Measurements from ENCODE around the gene RAVER1. TPM values are rescaled to one million over a fixed set of nuclear protein-coding genes. Genes with fewer than 3 reads are reported as not detected.
A peak's percentile ranks its signal among the peaks of the same experiment; 100 is the strongest.
"Not testable (repeated sequence)": the region's sequence is repeated elsewhere in the genome, so short reads cannot be mapped to it uniquely, and the experiment has no call there.

The RAVER1 gene
- total RNA-seq (5.9 TPM), polyA plus RNA-seq (15.4 TPM)
- long read RNA-seq, donor 1, result 0 reads
- long read RNA-seq, donor 2, transcript RAVER1-208 (13 exons, 3,501 nt), result major isoform, 25 of 31 reads
- long read RNA-seq, donor 2, partial matches to known transcripts, result 0 of 31 reads
- long read RNA-seq, donor 2, other reads (novel, unspliced or antisense), result 6 of 31 reads
- long read RNA-seq, donor 3, partial matches to known transcripts, result 0 of 4 reads
- long read RNA-seq, donor 3, other reads (novel, unspliced or antisense), result 0 of 4 reads
- long read RNA-seq, donor 4, partial matches to known transcripts, result 20 of 22 reads
- long read RNA-seq, donor 4, other reads (novel, unspliced or antisense), result 0 of 22 reads
- long read RNA-seq, donor 5, transcript RAVER1-208 (13 exons, 3,501 nt), result major isoform, 7 of 12 reads
- long read RNA-seq, donor 5, partial matches to known transcripts, result 0 of 12 reads
- long read RNA-seq, donor 5, other reads (novel, unspliced or antisense), result 5 of 12 reads
- long read RNA-seq, donor 6, transcript RAVER1-208 (13 exons, 3,501 nt), result major isoform, 9 of 9 reads
- long read RNA-seq, donor 6, partial matches to known transcripts, result 0 of 9 reads
- long read RNA-seq, donor 6, other reads (novel, unspliced or antisense), result 0 of 9 reads
- long read RNA-seq, donor 7, partial matches to known transcripts, result 0 of 1 reads
- long read RNA-seq, donor 7, other reads (novel, unspliced or antisense), result 0 of 1 reads
- long read RNA-seq, donor 8, partial matches to known transcripts, result 0 of 3 reads
- long read RNA-seq, donor 8, other reads (novel, unspliced or antisense), result 0 of 3 reads
- long read RNA-seq, donor 9, transcript RAVER1-208 (13 exons, 3,501 nt), result major isoform, 5 of 5 reads
- long read RNA-seq, donor 9, partial matches to known transcripts, result 0 of 5 reads
- long read RNA-seq, donor 9, other reads (novel, unspliced or antisense), result 0 of 5 reads
- long read RNA-seq, donor 10, transcript RAVER1-208 (13 exons, 3,501 nt), result major isoform, 7 of 13 reads
- long read RNA-seq, donor 10, partial matches to known transcripts, result 6 of 13 reads
- long read RNA-seq, donor 10, other reads (novel, unspliced or antisense), result 0 of 13 reads

- DNase-seq (ENCODE audit: low read depth in 6 of 9, low spot score in 9 of 9), result peak; percentile 92 to 99 (median 97)
- Histone ChIP-seq H3K27me3 (ENCODE audit: control insufficient read depth in 2 of 2, insufficient read depth in 1 of 2, low read length in 1 of 2) (no peaks in the 10 kb centered on the region), H3K4me1 (ENCODE audit: control insufficient read depth in 2 of 2, insufficient read depth in 2 of 2, low read length in 2 of 2) (peaks cover 17 to 29% of the 10 kb centered on the region in 2 donors), H3K36me3 (ENCODE audit: control insufficient read depth in 2 of 2, insufficient read depth in 2 of 2, low read length in 1 of 2) (peaks cover 43 to 54% of the 10 kb centered on the region in 2 donors), H3K9me3 (ENCODE audit: control insufficient read depth in 2 of 2, insufficient read depth in 1 of 2, low read length in 1 of 2) (peaks cover 0 to 4% of the 10 kb centered on the region in 2 donors), H3K27ac (ENCODE audit: low read depth in 1 of 2, low read length in 1 of 2) (peak within 1 kb of the TSS; percentile 94 to 95), H3K4me3 (ENCODE audit: low read length in 2 of 2) (peak within 1 kb of the TSS; percentile 72 to 82)
- WGBS, result under 1% methylated on average over 82 of the region's 82 CpGs
Observed at GRCh38 chr19:10332965-10333757, at the start of gene RAVER1. TSS of gene RAVER1 (minus strand) at chr19:10333529. CDS start at chr19:10333507, 22 bp downstream.

GRCh38 chr19:10383223-10383499, 49.8 kb upstream of the RAVER1 start:
- DNase-seq (ENCODE audit: low read depth in 6 of 9, low spot score in 9 of 9); H3K36me3 ChIP-seq (ENCODE audit: control insufficient read depth in 2 of 2, insufficient read depth in 2 of 2, low read length in 1 of 2); H3K27me3 ChIP-seq (ENCODE audit: control insufficient read depth in 2 of 2, insufficient read depth in 1 of 2, low read length in 1 of 2); H3K4me3 ChIP-seq (ENCODE audit: low read length in 2 of 2); H3K27ac ChIP-seq (ENCODE audit: low read depth in 1 of 2, low read length in 1 of 2); H3K9me3 ChIP-seq (ENCODE audit: control insufficient read depth in 2 of 2, insufficient read depth in 1 of 2, low read length in 1 of 2): not testable (repeated sequence)
- peaks cover 6 to 20% of the 10 kb centered on the region in 2 donors for H3K4me1 ChIP-seq (ENCODE audit: control insufficient read depth in 2 of 2, insufficient read depth in 2 of 2, low read length in 2 of 2)
- WGBS, result 94% methylated on average over 8 of the region's 8 CpGs

GRCh38 chr19:10380313-10381102, 47.2 kb upstream of the RAVER1 start, which contains the start of gene TYK2:
TSS of gene TYK2 (minus strand) at chr19:10380572. CDS start at chr19:10378406, 2,166 bp downstream.
- DNase-seq (ENCODE audit: low read depth in 6 of 9, low spot score in 9 of 9), result peak; percentile 96 to 99 (median 98)
- peaks cover 0 to 2% of the 10 kb centered on the region in 2 donors for H3K27me3 ChIP-seq (ENCODE audit: control insufficient read depth in 2 of 2, insufficient read depth in 1 of 2, low read length in 1 of 2)
- H3K27ac ChIP-seq (ENCODE audit: low read depth in 1 of 2, low read length in 1 of 2), result peak within 1 kb of the TSS; percentile 84 to 88
- peaks cover 15% of the 10 kb centered on the region in 2 donors for H3K36me3 ChIP-seq (ENCODE audit: control insufficient read depth in 2 of 2, insufficient read depth in 2 of 2, low read length in 1 of 2)
- WGBS, result under 1% methylated on average over 58 of the region's 58 CpGs
- no peaks in the 10 kb centered on the region for H3K9me3 ChIP-seq (ENCODE audit: control insufficient read depth in 2 of 2, insufficient read depth in 1 of 2, low read length in 1 of 2)
- H3K4me1 ChIP-seq (ENCODE audit: control insufficient read depth in 2 of 2, insufficient read depth in 2 of 2, low read length in 2 of 2), result peaks cover 6 to 15% of the 10 kb centered on the region in 2 donors
- peak within 1 kb of the TSS; percentile 96 to 100 for H3K4me3 ChIP-seq (ENCODE audit: low read length in 2 of 2)

- peak overlapping the region; percentile 96 to 100 for H3K4me3 ChIP-seq (ENCODE audit: low read length in 2 of 2)
Observed at GRCh38 chr19:10379880-10380312, 46.6 kb upstream of the RAVER1 start.

GRCh38 chr19:10378124-10378523, 44.8 kb upstream of the RAVER1 start:
- WGBS, result 97% methylated on average over 8 of the region's 8 CpGs
- Histone ChIP-seq H3K9me3 (ENCODE audit: control insufficient read depth in 2 of 2, insufficient read depth in 1 of 2, low read length in 1 of 2) (no peaks in the 10 kb centered on the region), H3K27me3 (ENCODE audit: control insufficient read depth in 2 of 2, insufficient read depth in 1 of 2, low read length in 1 of 2) (no peaks in the 10 kb centered on the region), H3K4me3 (ENCODE audit: low read length in 2 of 2) (no peak overlapping the region), H3K4me1 (ENCODE audit: control insufficient read depth in 2 of 2, insufficient read depth in 2 of 2, low read length in 2 of 2) (peaks cover 6 to 15% of the 10 kb centered on the region in 2 donors), H3K36me3 (ENCODE audit: control insufficient read depth in 2 of 2, insufficient read depth in 2 of 2, low read length in 1 of 2) (peaks cover 24 to 25% of the 10 kb centered on the region in 2 donors), H3K27ac (ENCODE audit: low read depth in 1 of 2, low read length in 1 of 2) (no peak overlapping the region)
- DNase-seq (ENCODE audit: low read depth in 6 of 9, low spot score in 9 of 9), result no peak

More at GRCh38 chr19:10379880-10380312, 46.6 kb upstream of the RAVER1 start:
- Histone ChIP-seq H3K27me3 (ENCODE audit: control insufficient read depth in 2 of 2, insufficient read depth in 1 of 2, low read length in 1 of 2) (peaks cover 0 to 2% of the 10 kb centered on the region in 2 donors), H3K36me3 (ENCODE audit: control insufficient read depth in 2 of 2, insufficient read depth in 2 of 2, low read length in 1 of 2) (peaks cover 16 to 17% of the 10 kb centered on the region in 2 donors), H3K9me3 (ENCODE audit: control insufficient read depth in 2 of 2, insufficient read depth in 1 of 2, low read length in 1 of 2) (no peaks in the 10 kb centered on the region), H3K4me1 (ENCODE audit: control insufficient read depth in 2 of 2, insufficient read depth in 2 of 2, low read length in 2 of 2) (peaks cover 6 to 15% of the 10 kb centered on the region in 2 donors), H3K27ac (ENCODE audit: low read depth in 1 of 2, low read length in 1 of 2) (peak overlapping the region; percentile 75 to 88)
- WGBS, result 1% methylated on average over 10 of the region's 10 CpGs
- no peak for DNase-seq (ENCODE audit: low read depth in 6 of 9, low spot score in 9 of 9)

- H3K27ac ChIP-seq (ENCODE audit: low read depth in 1 of 2, low read length in 1 of 2); H3K27me3 ChIP-seq (ENCODE audit: control insufficient read depth in 2 of 2, insufficient read depth in 1 of 2, low read length in 1 of 2); DNase-seq (ENCODE audit: low read depth in 6 of 9, low spot score in 9 of 9); H3K9me3 ChIP-seq (ENCODE audit: control insufficient read depth in 2 of 2, insufficient read depth in 1 of 2, low read length in 1 of 2); H3K4me3 ChIP-seq (ENCODE audit: low read length in 2 of 2): not testable (repeated sequence)
- Histone ChIP-seq H3K36me3 (ENCODE audit: control insufficient read depth in 2 of 2, insufficient read depth in 2 of 2, low read length in 1 of 2) (peaks cover 24 to 28% of the 10 kb centered on the region in 2 donors), H3K4me1 (ENCODE audit: control insufficient read depth in 2 of 2, insufficient read depth in 2 of 2, low read length in 2 of 2) (peaks cover 6 to 15% of the 10 kb centered on the region in 2 donors)
- 93% methylated on average over 2 of the region's 2 CpGs for WGBS
Observed at GRCh38 chr19:10377140-10377640, 43.9 kb upstream of the RAVER1 start.

GRCh38 chr19:10374931-10375330, 41.6 kb upstream of the RAVER1 start:
- Histone ChIP-seq H3K9me3 (ENCODE audit: control insufficient read depth in 2 of 2, insufficient read depth in 1 of 2, low read length in 1 of 2) (no peaks in the 10 kb centered on the region), H3K36me3 (ENCODE audit: control insufficient read depth in 2 of 2, insufficient read depth in 2 of 2, low read length in 1 of 2) (peaks cover 27 to 36% of the 10 kb centered on the region in 2 donors), H3K27me3 (ENCODE audit: control insufficient read depth in 2 of 2, insufficient read depth in 1 of 2, low read length in 1 of 2) (no peaks in the 10 kb centered on the region), H3K4me3 (ENCODE audit: low read length in 2 of 2) (no peak overlapping the region), H3K27ac (ENCODE audit: low read depth in 1 of 2, low read length in 1 of 2) (no peak overlapping the region), H3K4me1 (ENCODE audit: control insufficient read depth in 2 of 2, insufficient read depth in 2 of 2, low read length in 2 of 2) (peaks cover 6% of the 10 kb centered on the region in 2 donors)
- DNase-seq (ENCODE audit: low read depth in 6 of 9, low spot score in 9 of 9), result no peak
- WGBS, result 94% methylated on average over 5 of the region's 5 CpGs
